HPDE6-E6E7 (cell line): ENCODE data around the gene SNRNP70.

Experiments
- DNase-seq: peaks from one replicate; pipeline ENCODE4 v3.0.0; 2011; ENCODE audit warnings: missing footprints; ENCODE audit errors: extremely low spot score

SNRNP70 gene

DNA sequence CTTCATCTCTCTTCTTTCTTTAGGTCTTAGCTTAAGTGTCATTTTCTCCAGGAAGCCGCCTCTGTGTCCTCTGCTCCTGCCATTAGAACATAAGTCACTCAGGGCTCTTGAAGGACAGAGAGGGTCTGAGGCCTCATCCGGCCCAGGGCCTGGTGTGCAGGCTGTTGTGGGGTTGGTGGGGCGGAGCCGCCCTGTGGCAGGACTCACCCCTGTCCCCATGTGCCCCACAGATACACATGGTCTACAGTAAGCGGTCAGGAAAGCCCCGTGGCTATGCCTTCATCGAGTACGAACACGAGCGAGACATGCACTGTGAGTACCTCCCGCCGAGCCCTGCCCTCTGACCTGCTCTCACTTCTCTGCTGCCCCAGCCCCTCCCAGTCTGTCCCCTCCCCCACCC lies 15.9 kb downstream of the SNRNP70 start:
- no peak for DNase-seq

DNA sequence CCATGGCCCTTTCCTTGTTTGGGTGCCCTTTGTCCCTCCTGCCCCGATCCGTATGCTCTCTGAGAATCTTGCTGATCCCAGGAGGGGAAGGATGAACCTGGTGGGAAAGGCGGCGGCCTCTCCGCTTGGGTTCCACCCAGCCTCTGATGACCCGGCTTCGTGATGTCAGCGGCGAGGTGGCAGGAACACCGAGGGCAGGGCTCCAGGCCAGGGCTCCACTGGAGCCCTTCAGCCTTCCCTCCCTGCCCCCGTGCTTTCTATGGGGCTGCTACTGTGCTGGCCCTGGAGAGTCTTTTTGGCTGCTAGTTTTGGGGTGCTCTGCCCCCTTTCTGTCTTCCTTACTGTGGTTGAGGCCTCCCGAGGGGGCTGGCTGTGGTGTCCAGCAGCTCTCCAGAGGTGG lies 17.1 kb downstream of the SNRNP70 start:
- no peak for DNase-seq

DNA sequence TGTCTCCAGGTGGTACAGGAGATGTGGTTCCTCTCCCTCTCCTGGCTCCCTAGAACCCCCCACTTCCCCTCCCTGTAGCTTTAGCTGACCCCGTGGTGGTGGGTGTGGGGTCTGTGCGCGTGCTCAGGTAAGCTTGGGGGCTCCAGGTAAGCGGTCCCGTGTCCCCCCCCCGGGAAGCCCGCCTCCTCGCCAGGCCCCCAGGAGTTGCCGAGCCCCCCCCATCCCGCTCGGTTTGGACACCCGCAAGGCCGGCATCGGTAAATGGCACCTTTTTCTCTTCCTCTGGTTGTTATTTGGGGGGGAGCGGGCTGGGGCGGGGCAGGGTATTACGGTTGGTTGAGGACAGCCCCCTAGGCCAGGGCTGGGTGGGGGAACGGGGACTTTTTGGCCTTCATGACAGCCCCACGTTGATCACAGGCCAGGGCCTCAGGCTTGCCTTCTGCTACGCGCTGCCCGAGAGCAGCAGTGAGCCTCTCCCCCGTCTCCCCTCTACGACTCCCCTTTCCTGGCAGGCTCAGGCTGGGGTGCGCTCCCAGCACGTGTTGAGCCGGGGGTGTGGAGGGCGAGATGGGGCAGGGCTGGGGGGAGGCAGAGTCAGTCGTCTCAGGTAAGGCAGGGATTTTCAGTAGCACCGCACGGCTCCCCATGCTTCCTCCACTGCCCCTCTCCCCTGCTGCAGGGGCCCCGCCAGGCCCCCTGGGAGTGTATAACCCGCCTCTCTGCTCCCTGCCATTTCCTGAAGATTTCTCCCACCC lies 18.3 kb downstream of the SNRNP70 start:
- DNase-seq: no peak

DNA sequence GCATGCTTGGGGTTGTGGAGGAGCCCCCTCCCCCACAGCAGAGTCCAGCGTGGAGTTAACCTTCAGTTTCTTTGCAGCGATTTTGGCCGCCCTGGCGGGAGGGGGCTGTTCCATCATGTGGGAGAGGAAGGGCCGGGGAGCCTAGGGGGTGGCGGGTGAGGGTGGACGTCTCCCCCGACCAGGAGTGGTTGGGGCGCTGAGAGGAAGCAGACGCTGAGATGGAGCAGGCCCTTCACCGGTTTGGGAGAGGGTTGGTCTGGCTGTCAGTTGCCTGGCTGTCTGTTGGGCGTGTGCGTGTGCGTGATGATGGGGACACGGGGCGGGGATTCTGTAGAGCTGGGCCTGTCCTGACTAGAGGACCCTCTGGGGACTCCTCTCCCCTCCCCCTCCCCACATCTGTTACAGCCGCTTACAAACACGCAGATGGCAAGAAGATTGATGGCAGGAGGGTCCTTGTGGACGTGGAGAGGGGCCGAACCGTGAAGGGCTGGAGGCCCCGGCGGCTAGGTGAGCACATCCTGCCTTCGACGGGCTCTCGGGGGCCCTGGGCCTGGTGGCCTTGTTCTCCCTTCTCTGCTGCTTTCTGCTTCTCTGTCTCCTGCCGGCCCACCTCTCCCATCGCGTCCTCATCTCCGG lies 19.1 kb downstream of the SNRNP70 start:
- no peak for DNase-seq

DNA sequence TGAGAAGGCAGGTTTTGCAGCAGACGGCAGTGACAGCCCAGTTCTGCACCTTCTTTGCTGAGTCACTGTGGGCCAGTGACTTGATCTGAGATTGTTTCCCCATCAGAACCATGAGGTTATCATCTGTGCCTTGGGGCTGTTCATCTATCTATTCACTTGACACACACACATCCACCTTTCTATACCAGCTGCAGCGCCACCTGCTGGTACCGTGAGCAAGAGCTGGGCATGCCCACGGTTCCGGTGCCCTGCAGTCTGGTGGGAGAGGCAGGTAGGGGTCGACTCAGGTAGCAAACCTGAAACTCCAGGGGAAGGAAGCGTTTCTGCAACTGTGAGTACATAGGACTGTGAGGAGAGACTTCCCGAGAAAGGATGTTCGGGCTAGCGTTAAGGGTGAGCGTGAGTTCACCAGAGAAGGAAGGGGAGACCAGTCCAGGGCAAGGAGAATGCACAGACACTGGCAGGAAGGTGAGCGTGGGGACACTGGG lies 21.4 kb downstream of the SNRNP70 start:
- DNase-seq: no peak

DNA sequence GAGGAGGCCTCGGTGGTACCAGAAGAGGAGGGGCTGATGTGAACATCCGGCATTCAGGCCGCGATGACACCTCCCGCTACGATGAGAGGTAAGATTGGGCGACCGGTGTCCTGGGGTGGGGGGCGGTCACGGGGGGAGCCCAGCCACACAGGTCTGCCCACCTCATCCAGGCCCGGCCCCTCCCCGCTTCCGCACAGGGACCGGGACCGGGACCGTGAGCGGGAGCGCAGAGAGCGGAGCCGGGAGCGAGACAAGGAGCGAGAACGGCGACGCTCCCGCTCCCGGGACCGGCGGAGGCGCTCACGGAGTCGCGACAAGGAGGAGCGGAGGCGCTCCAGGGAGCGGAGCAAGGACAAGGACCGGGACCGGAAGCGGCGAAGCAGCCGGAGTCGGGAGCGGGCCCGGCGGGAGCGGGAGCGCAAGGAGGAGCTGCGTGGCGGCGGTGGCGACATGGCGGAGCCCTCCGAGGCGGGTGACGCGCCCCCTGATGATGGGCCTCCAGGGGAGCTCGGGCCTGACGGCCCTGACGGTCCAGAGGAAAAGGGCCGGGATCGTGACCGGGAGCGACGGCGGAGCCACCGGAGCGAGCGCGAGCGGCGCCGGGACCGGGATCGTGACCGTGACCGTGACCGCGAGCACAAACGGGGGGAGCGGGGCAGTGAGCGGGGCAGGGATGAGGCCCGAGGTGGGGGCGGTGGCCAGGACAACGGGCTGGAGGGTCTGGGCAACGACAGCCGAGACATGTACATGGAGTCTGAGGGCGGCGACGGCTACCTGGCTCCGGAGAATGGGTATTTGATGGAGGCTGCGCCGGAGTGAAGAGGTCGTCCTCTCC lies 22.6 kb downstream of the SNRNP70 start:
- no peak for DNase-seq

DNA sequence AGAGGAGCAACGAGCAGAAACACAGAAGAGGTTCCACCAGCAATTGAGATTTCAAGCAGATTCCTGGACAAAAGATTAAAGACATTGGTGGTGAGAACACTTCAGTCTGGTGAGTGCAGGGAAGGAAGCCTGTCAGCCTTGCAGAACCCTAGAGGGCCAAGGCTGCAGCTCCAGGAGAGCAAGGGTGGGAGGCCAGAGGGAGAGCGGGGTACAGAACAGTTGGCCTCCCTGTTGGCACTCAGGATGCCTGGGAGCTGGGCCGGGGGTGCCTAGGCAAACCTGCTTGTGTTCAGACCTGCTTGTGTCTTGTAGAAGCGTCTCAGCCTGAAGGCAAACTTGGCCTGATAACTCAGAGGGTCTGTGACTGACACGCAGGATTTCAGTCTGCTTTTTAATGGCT lies 23.8 kb downstream of the SNRNP70 start:
- DNase-seq: no peak

DNA sequence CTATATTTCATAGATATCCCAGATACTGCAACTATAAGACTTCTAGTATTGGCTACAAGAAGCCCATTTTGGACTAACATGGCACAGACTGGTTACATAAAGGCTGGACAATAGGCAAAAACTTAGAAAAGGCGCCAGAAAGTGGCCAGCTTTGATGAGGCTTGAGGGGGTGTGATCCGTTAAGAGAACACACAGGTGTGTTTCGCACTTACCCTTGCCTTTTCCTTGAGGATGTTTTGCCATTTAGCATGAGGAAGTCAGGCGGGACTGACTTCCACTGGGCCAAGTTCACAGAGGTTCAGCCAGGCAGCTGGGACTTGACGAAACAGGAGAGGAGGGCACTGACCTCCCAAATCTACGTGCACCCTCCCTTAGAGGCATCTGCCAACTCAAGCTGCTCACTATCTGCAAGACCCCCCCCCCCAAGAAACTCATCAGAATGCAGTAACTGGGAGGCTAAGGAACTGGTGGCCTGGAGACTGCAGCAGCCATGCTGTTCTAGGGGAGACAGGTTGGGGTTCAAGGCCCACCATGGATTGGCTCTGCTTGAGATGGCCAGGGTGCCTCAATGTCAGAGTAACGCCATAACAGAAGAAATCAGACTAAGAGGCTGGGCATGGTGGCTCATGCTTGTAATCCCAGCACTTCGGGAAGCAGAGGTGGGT lies 24.4 kb downstream of the SNRNP70 start:
- DNase-seq: no peak

DNA sequence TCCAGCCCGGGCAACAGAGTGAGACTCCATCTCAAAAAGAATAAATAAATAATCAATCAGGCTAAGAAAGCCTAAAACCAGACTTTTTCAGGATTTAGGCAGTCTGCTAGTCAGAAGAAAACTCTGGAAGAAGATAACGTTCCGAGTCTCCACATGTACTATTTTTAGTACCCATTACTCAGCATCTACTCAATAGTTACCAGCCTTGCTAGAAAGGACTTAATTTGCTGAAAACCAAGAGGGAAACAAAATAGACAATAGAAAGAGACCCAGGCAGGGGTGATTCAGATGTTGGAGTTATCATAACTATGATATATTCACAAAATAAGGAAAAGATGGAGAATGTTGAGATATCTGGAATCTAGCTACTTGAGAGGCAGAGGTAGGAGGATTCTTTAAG lies 25.3 kb downstream of the SNRNP70 start:
- no peak for DNase-seq

DNA sequence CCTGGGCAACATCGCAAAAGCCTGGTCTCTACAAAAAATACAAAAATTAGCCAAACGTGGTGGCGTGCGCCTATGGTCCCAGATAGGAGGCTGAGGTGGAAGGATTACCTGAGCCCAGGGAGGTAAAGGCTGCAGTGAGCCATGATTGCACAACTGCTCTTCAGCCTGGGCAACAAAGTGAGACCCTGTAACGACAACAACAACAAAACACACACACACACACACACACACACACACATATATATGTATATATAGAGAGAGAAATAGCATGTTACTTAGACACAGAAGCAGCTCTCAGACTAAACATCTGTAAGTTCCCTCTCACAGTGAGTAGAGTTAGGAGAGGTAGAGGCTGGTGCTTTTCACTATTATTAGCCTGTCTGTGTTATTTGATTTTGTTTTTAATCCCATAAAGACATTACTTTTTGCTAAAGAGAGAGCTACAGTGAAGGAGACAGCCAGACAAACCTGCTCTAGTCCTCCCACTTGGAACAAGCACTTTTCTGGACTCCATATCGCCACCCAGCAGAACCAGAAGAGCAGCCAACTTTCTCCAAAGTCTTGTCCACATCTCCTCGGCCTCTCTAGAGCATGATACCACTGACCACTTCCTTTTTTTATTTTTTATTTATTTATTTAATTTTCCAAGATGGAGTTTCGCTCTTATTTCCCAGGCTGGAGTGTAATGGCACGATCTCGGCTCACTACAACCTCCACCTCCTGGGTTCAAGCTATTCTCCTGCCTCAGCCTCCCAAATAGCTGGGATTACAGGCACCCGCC lies 26.2 kb downstream of the SNRNP70 start:
- DNase-seq: no peak

DNA sequence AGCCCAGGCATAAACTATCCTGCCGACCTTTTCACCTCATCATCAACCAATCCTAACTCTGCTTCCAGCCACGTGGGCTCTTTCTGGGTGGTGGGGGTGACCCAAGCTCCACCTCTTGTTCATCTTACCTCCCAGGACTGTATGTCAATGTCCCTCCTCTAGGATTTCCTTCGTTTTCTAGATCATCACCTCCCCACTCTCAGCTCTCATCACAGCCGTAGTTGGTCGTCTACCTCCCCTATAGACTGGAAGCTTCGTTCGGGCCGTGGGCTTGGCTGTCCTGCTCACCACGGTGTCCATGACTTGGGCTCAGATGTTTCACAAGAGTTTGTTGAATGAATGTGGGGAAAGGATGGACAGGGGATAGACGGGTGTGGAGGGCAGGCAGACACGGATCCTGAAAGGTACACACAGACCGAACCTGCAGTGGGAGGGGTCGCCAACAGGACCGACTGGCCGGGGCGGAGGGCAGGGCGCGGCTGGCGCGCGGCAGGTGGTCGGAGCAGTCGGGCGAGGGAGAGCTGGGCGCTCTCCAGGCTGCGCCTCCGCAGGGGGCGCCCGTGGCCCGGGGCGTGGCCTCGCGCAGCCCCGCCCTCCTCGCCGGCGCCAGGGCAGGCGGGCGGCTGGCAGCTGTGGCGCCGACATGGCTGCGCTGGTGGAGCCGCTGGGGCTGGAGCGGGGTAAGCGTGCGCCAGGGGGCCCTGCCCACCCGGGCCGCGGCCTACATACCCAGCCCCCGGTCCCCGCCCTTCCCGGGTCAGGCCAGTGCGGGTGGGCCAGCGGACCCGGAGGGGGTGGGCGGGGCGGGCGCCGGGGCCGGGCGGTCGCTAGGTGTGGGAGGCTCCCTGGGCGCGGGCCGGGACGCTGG lies 28.7 kb downstream of the SNRNP70 start, which contains the start of gene LIN7B:
LIN7B (plus strand) TSS at position 609 of the 868 bp plus-strand sequence; CDS start at position 644, 35 bp downstream.
- peak; percentile 78 for DNase-seq

DNA sequence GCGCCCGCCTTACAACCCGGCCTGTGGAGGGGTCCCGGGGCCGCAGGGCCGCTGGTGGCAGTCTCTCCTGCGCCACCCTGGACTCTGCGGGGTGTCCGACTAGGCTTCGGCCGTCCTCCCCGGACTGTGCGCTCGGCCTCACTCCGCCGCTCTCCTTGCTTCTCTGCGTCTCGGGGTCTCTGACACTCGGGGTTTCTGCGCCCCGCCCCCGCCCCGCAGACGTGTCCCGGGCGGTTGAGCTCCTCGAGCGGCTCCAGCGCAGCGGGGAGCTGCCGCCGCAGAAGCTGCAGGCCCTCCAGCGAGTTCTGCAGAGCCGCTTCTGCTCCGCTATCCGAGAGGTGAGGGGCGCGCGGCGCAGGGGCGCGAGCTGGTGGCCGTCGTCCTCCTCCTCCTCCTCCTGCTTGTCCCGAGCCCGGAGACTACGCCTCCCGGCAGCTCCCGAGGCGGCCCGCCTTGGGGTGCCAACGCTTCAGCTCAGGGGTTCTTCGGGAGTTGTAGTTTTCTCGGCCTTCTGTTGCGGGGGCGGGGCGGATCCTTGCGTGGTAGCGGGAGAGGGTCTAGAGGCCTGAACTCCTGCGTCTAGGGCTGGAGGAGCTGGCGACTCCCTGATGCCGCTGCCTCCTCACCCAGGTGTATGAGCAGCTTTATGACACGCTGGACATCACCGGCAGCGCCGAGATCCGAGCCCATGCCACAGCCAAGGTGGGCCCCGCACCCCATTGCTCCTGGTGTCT lies 29.5 kb downstream of the SNRNP70 start:
- DNase-seq: no peak

DNA sequence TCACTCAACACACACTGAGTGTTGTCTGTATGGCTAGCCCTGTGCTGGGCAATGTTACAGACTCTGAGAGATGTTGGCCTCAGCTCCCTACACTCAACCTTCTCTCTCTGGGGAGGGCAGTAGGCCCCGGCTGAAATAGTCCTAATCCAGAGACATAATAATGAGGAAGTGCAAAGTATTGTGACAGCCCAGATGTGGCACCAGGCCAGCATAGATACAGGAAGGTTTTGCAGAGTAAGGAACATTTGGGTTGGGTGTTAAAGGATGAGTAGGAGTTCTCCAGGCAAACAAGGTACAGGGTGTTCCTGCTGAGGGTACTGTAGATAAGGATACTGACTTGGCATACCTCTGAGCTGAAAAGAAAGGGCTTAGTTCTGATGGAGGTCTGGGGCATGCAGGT lies 31.3 kb downstream of the SNRNP70 start:
- no peak for DNase-seq

DNA sequence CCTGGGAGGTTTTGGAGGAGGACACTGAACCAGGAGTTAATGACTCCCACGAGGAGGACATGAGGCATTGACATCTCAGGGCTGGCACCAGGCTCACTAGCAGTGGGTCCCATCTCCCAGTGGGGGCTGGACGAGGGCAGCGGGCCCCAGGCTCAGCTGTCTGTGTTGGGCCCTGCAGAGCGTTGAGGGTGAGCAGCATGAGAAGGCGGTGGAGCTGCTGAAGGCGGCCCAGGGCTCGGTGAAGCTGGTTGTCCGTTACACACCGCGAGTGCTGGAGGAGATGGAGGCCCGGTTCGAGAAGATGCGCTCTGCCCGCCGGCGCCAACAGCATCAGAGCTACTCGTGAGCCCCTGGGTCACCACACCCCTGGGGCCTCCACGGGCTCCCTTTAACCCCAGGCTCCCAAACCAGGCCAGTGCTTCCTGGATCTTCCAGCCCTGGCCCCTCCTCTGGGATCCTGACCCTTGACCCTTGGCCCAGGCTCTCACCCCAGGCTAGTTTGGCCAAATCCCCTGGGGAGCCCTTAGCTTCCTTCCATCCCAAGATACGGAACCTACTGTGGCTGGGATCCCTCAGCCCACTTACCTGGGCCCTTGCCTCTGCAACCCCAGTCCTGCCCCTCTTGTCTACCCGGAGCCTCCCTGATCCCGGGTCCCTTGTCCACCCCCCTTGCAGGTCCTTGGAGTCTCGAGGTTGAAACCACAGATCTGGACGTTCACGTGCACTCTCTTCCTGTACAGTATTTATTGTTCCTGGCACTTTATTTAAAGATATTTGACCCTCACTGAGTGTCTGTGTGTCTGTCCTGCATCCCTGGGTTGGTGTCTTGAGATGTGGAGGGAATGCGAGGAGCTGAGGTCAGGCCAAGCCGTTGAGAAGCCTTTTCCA lies 32.7 kb downstream of the SNRNP70 start:
- no peak for DNase-seq

DNA sequence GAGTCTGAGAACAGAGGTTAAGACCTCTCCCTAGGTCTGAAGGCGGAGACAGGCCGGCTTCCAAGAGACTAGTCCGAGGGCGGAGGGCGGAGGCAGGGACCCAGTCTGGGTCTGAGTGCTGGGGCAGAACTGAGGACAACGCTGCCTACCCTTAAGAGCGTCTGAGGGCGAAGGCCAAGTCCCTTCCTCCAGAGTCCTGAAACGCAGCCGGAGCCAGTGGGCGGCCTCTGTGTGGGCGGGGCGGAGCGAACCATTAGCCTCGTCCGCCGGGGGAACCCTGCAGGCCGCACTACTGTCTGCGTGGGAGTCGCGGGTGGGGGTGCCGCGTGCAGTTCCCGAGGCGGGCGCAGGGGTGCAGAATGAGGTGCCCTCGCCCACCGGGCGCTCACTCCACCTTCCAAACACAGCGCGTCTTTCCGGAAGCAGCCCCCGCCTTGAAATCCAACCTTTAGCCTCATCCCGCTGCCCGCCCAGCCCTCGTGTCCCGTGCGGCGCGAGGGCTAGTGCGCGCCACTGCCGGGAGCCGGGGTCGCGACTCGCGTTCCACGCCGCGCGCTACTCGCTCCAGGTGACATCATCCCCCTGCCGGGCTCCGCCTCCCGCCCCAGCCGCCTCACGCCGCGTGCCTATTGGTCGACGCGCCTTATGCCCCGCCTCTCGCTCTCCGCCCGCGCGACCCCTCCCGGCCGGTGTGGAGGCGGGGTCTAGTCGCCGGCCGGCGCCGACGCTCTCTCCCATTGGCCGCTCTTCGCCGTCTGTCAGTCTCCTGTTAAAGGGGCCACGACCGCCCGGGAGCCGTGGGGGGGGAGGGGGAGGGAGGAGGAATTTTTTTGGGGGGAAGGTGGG lies 33.5 kb downstream of the SNRNP70 start, which contains the start of gene C19orf73:
C19orf73 (minus strand) TSS at position 579 of the 846 bp plus-strand sequence; CDS start at position 458, 121 bp downstream.
- peak; percentile 91 for DNase-seq

DNA sequence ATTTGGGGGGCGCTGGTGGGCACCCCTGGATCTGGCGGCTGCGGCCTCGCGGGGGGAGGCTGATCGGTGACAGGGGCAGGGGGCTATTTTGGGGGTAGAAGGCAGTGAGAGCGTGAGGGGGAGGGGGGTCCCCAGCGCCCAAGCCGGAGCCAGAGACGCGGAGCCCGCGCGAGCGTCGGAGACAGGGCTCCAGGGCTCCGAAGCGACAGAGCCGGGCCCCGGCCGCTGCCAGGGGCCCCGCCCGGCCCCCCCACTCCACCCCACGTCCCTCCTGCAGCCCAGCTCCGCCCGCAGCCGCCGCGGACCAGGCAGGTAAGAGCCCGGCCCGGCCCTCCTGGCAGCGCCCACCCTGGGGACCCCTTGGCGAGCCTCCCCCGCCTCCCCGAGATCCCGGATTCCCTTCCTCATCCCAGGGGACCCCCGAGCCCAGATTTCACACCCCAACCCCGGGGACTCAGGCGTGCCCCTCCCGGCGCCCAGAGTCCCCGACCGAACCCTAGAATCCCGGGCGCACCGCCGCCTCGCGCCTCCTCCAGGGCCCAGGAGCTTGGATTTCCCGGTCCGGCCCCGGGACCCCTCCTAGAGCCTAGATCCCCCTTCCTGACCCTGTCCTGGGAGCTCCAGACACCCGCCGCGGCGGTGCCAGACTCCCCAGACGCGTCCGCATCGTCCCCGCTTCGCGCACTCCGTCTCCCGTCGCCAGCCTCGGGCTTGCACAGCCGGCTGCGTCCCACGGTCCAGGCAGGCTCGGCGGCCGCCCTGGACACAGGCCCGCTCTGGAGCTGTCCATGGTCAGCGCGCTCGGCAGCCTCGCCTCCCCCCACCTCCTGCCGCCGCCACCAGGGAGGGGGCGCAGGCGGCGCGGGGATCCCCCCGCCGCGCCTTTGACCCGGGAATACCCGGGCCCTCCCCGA lies 34.4 kb downstream of the SNRNP70 start, which contains the start of gene PPFIA3:
PPFIA3 (plus strand) TSS at position 134 of the 914 bp plus-strand sequence. CDS start 8,330 bp downstream, outside the sequence.
- DNase-seq: peak; percentile 47
